ENCODE results near the gene PLAAT4.

PLAAT4 gene

GRCh38 chr11:63536669-63537292, at the start of gene PLAAT4:
TSS of gene PLAAT4 (plus strand) at chr11:63536808. CDS start at chr11:63536869, 61 bp downstream.
- peak; percentile 24 for DNase-seq

GRCh38 chr11:63488789-63489188, 47.8 kb upstream of the PLAAT4 start:
- no peak for DNase-seq

- DNase-seq = no peak
Measured at GRCh38 chr11:63489879-63490278, 46.7 kb upstream of the PLAAT4 start.

GRCh38 chr11:63490551-63491239, 45.9 kb upstream of the PLAAT4 start, which contains the start of gene PLAAT5:
TSS of gene PLAAT5 (minus strand) at chr11:63491167. CDS start at chr11:63491034, 133 bp downstream.
- no peak for DNase-seq

GRCh38 chr11:63491240-63491587, 45.4 kb upstream of the PLAAT4 start:
- no peak for DNase-seq

GRCh38 chr11:63491636-63492372, 44.8 kb upstream of the PLAAT4 start:
- DNase-seq = no peak

- no peak for DNase-seq
Measured at GRCh38 chr11:63492441-63492840, 44.2 kb upstream of the PLAAT4 start.

GRCh38 chr11:63493127-63493526, 43.5 kb upstream of the PLAAT4 start:
- DNase-seq = no peak

GRCh38 chr11:63494975-63495374, 41.6 kb upstream of the PLAAT4 start:
- no peak for DNase-seq

GRCh38 chr11:63499874-63500273, 36.7 kb upstream of the PLAAT4 start:
- DNase-seq = no peak

- no peak for DNase-seq
Measured at GRCh38 chr11:63501236-63501635, 35.4 kb upstream of the PLAAT4 start.

GRCh38 chr11:63502252-63502820, 34.3 kb upstream of the PLAAT4 start:
- no peak for DNase-seq

- DNase-seq = no peak
Measured at GRCh38 chr11:63503492-63503891, 33.1 kb upstream of the PLAAT4 start.

- DNase-seq = no peak
Measured at GRCh38 chr11:63504054-63504453, 32.6 kb upstream of the PLAAT4 start.

- no peak for DNase-seq
Measured at GRCh38 chr11:63504933-63505586, 31.5 kb upstream of the PLAAT4 start.

GRCh38 chr11:63505857-63506528, 30.6 kb upstream of the PLAAT4 start, which contains the start of gene LGALS12:
TSS of gene LGALS12 (plus strand) at chr11:63506084. CDS start at chr11:63506459, 375 bp downstream.
- DNase-seq = no peak

GRCh38 chr11:63506876-63507275, 29.7 kb upstream of the PLAAT4 start:
- DNase-seq = no peak

GRCh38 chr11:63507511-63507910, 29.1 kb upstream of the PLAAT4 start:
- no peak for DNase-seq

GRCh38 chr11:63508009-63508408, 28.6 kb upstream of the PLAAT4 start:
- DNase-seq = no peak

- DNase-seq = no peak
Measured at GRCh38 chr11:63508745-63509144, 27.9 kb upstream of the PLAAT4 start.

GRCh38 chr11:63510360-63511047, 26.1 kb upstream of the PLAAT4 start:
- no peak for DNase-seq
